Sigmoid colon (tissue), 4 donors: ENCODE data around the gene CNDP1.

Experiments
- CTCF ChIP-seq, 4 experiments: fragments of 450-650 bp in 3 of 4; fragments of 200-600 bp in 1 of 4; IDR thresholded peaks; one replicate each; pipeline ENCODE4 v1.5.1; 2016 to 2019; ENCODE audit warnings: antibody characterized with exemption in 4 of 4, mild to moderate bottlenecking in 3 of 4, moderate library complexity in 2 of 4
- POLR2AphosphoS5 ChIP-seq, 4 donors: sonication (generic); formaldehyde crosslinking; IDR thresholded peaks; one replicate each; pipeline ENCODE4 v1.6.1; 2017; ENCODE audit warnings: antibody characterized with exemption in 4 of 4

GRCh38 chr18:74571895-74572680, 37.8 kb downstream of the CNDP1 start:
- TF ChIP-seq POLR2AphosphoS5 (IDR thresholded peaks at IDR 0.05) (no peak), CTCF (IDR thresholded peaks at IDR 0.05) (no peak)
